Caco-2 (cell line): ENCODE data around the gene RPS14. TPM values are rescaled to one million over a fixed set of nuclear protein-coding genes. Genes with fewer than 3 reads are reported as not detected.
A peak's percentile ranks its signal among the peaks of the same experiment; 100 is the strongest.
"Not testable (repeated sequence)": the region's sequence is repeated elsewhere in the genome, so short reads cannot be mapped to it uniquely, and the experiment has no call there.

Experiments
- BruUV-seq: library from RNA; stranded (reverse); fragments of 400-500 nt; replicated peaks from 2 replicates; lab custom pipeline; 2021; lab: Mats Ljungman, UMichigan
- CTCF ChIA-PET: fragments of 300-600 bp; sonication (Branson Sonifier 250); formaldehyde crosslinking; loops from one replicate; lab custom pipeline; 2022; ENCODE audit warnings: antibody characterized with exemption; lab: Charles Lee
- POLR2A ChIA-PET: fragments of 300-600 bp; sonication (Branson Sonifier 250); formaldehyde crosslinking; loops from one replicate; lab custom pipeline; 2022; ENCODE audit warnings: antibody characterized with exemption; lab: Charles Lee
- DNase-seq, 2 experiments: peaks; one replicate each; pipeline versions ENCODE4 v3.0.0 to v3.0.0-alpha.2; 2020 to 2022
- H3K27me3 ChIP-seq: replicated peaks from 2 replicates; pipeline ENCODE4 v1.6.0; 2011; ENCODE audit warnings: low read length; ENCODE audit not compliant: control insufficient read depth, insufficient read depth
- H3K36me3 ChIP-seq: 2 replicates; pipeline ENCODE4 v1.5.1; 2011; ENCODE audit warnings: low read length; ENCODE audit not compliant: control insufficient read depth, insufficient read depth
- H3K4me1 ChIP-seq: fragments of 250-450 bp; sonication (Bioruptor Pico); 2 replicates; pipeline ENCODE4 v1.5.1; 2020; ENCODE audit warnings: mild to moderate bottlenecking
- H3K4me3 ChIP-seq: 2 replicates; pipeline ENCODE4 v1.5.1; 2011; ENCODE audit warnings: low read depth, mild to moderate bottlenecking, control low read depth, low read length
- H3K9me3 ChIP-seq: fragments of 250-450 bp; sonication (Bioruptor Pico); 2 replicates; pipeline ENCODE4 v1.5.1; 2020; ENCODE audit warnings: mild to moderate bottlenecking, moderate library complexity
- H3K27ac Mint-ChIP-seq: one replicate; pipeline ENCODE4 v1.8.0; 2022; ENCODE audit warnings: mixed read lengths; ENCODE audit not compliant: unreplicated experiment
- H3K27me3 Mint-ChIP-seq: one replicate; pipeline ENCODE4 v1.8.0; 2022; ENCODE audit warnings: mixed read lengths; ENCODE audit not compliant: insufficient read depth, unreplicated experiment
- H3K36me3 Mint-ChIP-seq: one replicate; pipeline ENCODE4 v1.8.0; 2022; ENCODE audit warnings: mild to moderate bottlenecking, mixed read lengths; ENCODE audit not compliant: insufficient read depth, unreplicated experiment
- H3K4me1 Mint-ChIP-seq: one replicate; pipeline ENCODE4 v1.8.0; 2022; ENCODE audit warnings: low read depth, mixed read lengths; ENCODE audit not compliant: unreplicated experiment
- H3K4me3 Mint-ChIP-seq: one replicate; pipeline ENCODE4 v1.8.0; 2022; ENCODE audit warnings: mild to moderate bottlenecking, moderate library complexity, mixed read lengths; ENCODE audit not compliant: unreplicated experiment
- H3K9me3 Mint-ChIP-seq: one replicate; pipeline ENCODE4 v1.8.0; 2022; ENCODE audit warnings: mixed read lengths; ENCODE audit not compliant: unreplicated experiment
- intact Hi-C: fragments of 100-400 bp; cut with micrococcal nuclease; formaldehyde crosslinking; loops from one replicate; pipeline ENCODE4 v1.10.0; 2022; ENCODE audit not compliant: unreplicated experiment
- total RNA-seq: library from RNA; stranded (reverse); gene quantifications from 2 replicates; pipeline ENCODE4 v1.2.3, GENCODE V29; 2022
- TF ChIP-seq, protein P1 (sequence below), 2 experiments: fragments of 200-600 bp in 1 of 2; IDR thresholded peaks; 1 replicate in 1 of 2; 2 replicates in 1 of 2; pipeline versions ENCODE4 v1.5.1 to v1.8.0; 2011 to 2022; ENCODE audit warnings: antibody characterized with exemption in 1 of 2, control low read depth in 1 of 2, inconsistent platforms in 1 of 2, low read depth in 1 of 2, low read length in 1 of 2, mild to moderate bottlenecking in 1 of 2, moderate library complexity in 1 of 2; ENCODE audit not compliant: insufficient read depth in 1 of 2, severe bottlenecking in 1 of 2, unreplicated experiment in 1 of 2

The RPS14 gene
- total RNA-seq, 1 experiment from 2014 or later = 2,300 TPM

DNA sequence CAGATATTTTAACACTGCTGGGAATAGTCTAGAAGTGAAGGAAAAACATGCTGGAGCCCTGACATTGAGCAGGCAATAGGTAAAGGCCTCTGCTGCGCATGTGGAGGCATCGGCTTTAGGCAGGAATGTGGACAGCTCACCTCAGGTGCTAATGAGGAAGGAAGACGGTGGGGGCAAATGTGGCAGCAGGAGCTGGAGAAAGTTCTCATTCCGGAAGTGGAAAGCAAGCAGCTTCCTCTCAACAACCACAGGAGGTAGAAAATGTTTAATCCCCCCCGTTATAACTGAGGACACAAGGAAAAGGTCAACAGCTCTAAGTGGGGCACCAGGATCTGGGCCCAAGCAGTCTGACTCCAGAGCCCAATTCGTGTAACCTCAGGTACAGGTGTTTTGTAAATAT lies 7.6 kb upstream of the RPS14 start:
- Histone ChIP-seq H3K4me1 (peaks cover 10% of the 10 kb centered on the region), H3K9me3 (no peaks in the 10 kb centered on the region), H3K4me3 (no peak overlapping the region), H3K27me3 (no peaks in the 10 kb centered on the region), H3K36me3 (no peaks in the 10 kb centered on the region)
- no peak for DNase-seq
- no peaks in the 10 kb centered on the region for H3K27me3 Mint-ChIP-seq
- H3K9me3 Mint-ChIP-seq = no peaks in the 10 kb centered on the region
- H3K4me1 Mint-ChIP-seq = peaks cover 15% of the 10 kb centered on the region
- ChIA-PET POLR2A (no interaction called here), CTCF (interaction anchor here (0.5 to 3.1 kb wide), 5 partner anchors 17 to 104 kb away, joined by 3 to 28 read pairs (median 14); no protein-coding TSS in a partner anchor)
- H3K27ac Mint-ChIP-seq = no peak overlapping the region
- TF ChIP-seq, protein P1, sequence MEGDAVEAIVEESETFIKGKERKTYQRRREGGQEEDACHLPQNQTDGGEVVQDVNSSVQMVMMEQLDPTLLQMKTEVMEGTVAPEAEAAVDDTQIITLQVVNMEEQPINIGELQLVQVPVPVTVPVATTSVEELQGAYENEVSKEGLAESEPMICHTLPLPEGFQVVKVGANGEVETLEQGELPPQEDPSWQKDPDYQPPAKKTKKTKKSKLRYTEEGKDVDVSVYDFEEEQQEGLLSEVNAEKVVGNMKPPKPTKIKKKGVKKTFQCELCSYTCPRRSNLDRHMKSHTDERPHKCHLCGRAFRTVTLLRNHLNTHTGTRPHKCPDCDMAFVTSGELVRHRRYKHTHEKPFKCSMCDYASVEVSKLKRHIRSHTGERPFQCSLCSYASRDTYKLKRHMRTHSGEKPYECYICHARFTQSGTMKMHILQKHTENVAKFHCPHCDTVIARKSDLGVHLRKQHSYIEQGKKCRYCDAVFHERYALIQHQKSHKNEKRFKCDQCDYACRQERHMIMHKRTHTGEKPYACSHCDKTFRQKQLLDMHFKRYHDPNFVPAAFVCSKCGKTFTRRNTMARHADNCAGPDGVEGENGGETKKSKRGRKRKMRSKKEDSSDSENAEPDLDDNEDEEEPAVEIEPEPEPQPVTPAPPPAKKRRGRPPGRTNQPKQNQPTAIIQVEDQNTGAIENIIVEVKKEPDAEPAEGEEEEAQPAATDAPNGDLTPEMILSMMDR (IDR thresholded peaks at IDR 0.05; ENCODE audit: insufficient read depth in 1 of 2, low read depth in 1 of 2, low read length in 1 of 2, severe bottlenecking in 1 of 2, unreplicated experiment in 1 of 2) = no peak
- H3K4me3 Mint-ChIP-seq = no peak overlapping the region
- no peaks in the 10 kb centered on the region for H3K36me3 Mint-ChIP-seq
- BruUV-seq = no TSS peak
- intact Hi-C loops = loop anchor here (5.0 to 10.0 kb wide), 4 partner anchors 185 to 390 kb away; partner anchors contain the start of genes DCTN4, IRGM, RBM22 and SYNPO

DNA sequence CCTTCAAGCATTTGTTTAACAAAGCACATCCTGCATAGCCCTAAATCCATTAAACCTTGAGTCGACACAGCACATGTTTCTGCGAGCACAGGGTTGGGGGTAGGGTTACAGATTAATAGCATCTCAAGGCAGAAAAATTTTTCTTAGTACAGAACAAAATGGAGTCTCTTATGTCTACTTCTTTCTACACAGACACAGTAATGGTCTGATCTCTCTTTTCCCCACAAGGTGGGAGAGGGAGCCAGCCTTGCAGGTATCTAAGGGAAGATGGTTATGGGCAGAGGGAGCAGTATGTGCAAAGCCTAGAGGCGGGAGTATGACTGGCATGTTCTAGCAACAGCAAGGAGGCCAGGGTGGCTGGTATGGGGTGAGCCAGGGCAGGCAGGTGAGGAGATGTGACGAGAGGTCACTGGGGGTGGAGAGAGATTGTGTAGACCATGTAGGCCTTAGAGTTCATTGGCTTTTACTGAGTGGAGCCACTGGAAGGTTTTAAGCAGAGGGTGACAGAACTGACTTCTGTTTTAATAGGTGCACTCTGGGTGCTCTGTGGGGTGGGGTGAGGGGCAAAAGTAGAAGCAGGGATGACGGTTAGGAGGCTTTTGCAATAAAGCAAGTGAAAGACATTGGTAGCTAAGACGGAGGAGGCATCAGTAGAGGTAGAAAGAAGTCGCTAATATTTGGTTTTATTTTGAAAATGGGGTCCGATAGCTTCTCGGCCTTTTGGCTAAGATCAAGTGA lies 5.1 kb upstream of the RPS14 start:
- no TSS peak for BruUV-seq
- Histone ChIP-seq H3K4me1 (peaks cover 10% of the 10 kb centered on the region), H3K27me3 (no peaks in the 10 kb centered on the region), H3K36me3 (no peaks in the 10 kb centered on the region), H3K4me3 (no peak overlapping the region), H3K9me3 (no peaks in the 10 kb centered on the region)
- H3K4me1 Mint-ChIP-seq = peaks cover 4% of the 10 kb centered on the region
- no peaks in the 10 kb centered on the region for H3K9me3 Mint-ChIP-seq
- H3K27ac Mint-ChIP-seq = no peak overlapping the region
- peaks cover 5% of the 10 kb centered on the region for H3K36me3 Mint-ChIP-seq
- intact Hi-C loops = loop anchor here (5.0 to 10.0 kb wide), 4 partner anchors 188 to 393 kb away; partner anchors contain the start of genes DCTN4, IRGM, RBM22 and SYNPO
- no peaks in the 10 kb centered on the region for H3K27me3 Mint-ChIP-seq
- no peak for DNase-seq
- no peak overlapping the region for H3K4me3 Mint-ChIP-seq
- ChIA-PET POLR2A (no interaction called here), CTCF (interaction anchor here (0.7 kb wide), 1 partner anchor 663 kb away, joined by 3 read pairs; no protein-coding TSS in a partner anchor)
- TF ChIP-seq, protein P1 (IDR thresholded peaks at IDR 0.05; ENCODE audit: insufficient read depth in 1 of 2, low read depth in 1 of 2, low read length in 1 of 2, severe bottlenecking in 1 of 2, unreplicated experiment in 1 of 2) = no peak

DNA sequence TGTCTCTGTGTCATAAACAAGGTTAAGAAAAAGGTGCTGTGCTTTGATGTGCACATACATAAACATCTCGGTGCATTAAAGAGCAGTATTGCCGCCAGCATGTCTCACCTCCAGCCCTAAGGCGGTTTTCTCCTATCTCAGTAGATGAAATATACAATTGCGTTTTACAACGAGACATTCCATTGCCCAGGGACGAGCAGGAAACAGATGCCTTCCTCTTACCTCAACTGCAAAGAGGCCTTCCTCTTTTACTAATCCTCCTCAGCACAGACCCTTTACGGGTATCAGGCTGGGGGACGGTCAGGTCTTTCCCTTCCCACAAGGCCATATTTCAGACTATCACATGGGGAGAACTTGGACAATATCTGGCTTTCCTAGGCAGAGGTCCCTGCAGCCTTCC lies 4.5 kb upstream of the RPS14 start:
- H3K27me3 Mint-ChIP-seq, H3K9me3 Mint-ChIP-seq, H3K27me3 ChIP-seq, H3K27ac Mint-ChIP-seq, POLR2A ChIA-PET, H3K4me3 Mint-ChIP-seq, CTCF ChIA-PET, H3K4me1 ChIP-seq, H3K4me1 Mint-ChIP-seq, H3K4me3 ChIP-seq, H3K36me3 ChIP-seq, BruUV-seq, H3K9me3 ChIP-seq: not testable (repeated sequence)
- H3K36me3 Mint-ChIP-seq = peaks cover 11% of the 10 kb centered on the region
- DNase-seq = peak in 1 of 2 experiments; percentile 15
- intact Hi-C loops = loop anchor here (10.0 kb wide), 2 partner anchors 251 to 301 kb away; partner anchors contain the start of genes DCTN4 and RBM22
